PC-9 (cell line): ENCODE measurements around the gene PHOSPHO1. TPM values are rescaled to one million over a fixed set of nuclear protein-coding genes. Genes with fewer than 3 reads are reported as not detected.

ENCODE experiments used
- BruUV-seq: library from RNA; stranded (reverse); fragments of 400-500 nt; replicated peaks from 2 replicates; lab custom pipeline; 2021; lab: Mats Ljungman, UMichigan
- CTCF ChIA-PET: fragments of 300-600 bp; sonication (Branson Sonifier 250); formaldehyde crosslinking; loops from one replicate; lab custom pipeline; 2022; ENCODE audit warnings: antibody characterized with exemption; lab: Charles Lee
- POLR2A ChIA-PET: fragments of 300-600 bp; sonication (Branson Sonifier 250); formaldehyde crosslinking; loops from one replicate; lab custom pipeline; 2022; ENCODE audit warnings: antibody characterized with exemption; ENCODE audit not compliant: unreplicated experiment; lab: Charles Lee
- DNase-seq, 2 experiments: peaks; one replicate each; pipeline versions ENCODE4 v3.0.0 to v3.0.0-alpha.2; 2015 to 2022; ENCODE audit warnings: mixed read lengths in 1 of 2
- H2AFZ ChIP-seq: fragments of 200-600 bp; sonication (generic); 2 replicates; pipeline ENCODE4 v1.8.1; 2017; ENCODE audit warnings: antibody characterized with exemption
- H3F3A ChIP-seq: fragments of 200-600 bp; sonication (generic); 2 replicates; pipeline ENCODE4 v1.8.1; 2017; ENCODE audit warnings: antibody characterized with exemption, mild to moderate bottlenecking, low read depth; ENCODE audit not compliant: insufficient read depth
- H3K27ac ChIP-seq: fragments of 200-600 bp; sonication (generic); 2 replicates; pipeline ENCODE4 v1.6.1; 2016; ENCODE audit warnings: mixed run types
- H3K27me3 ChIP-seq: fragments of 200-600 bp; sonication (generic); 2 replicates; pipeline ENCODE4 v1.6.1; 2016; ENCODE audit warnings: low read depth, mixed run types; ENCODE audit not compliant: insufficient read depth
- H3K36me3 ChIP-seq: fragments of 200-600 bp; sonication (generic); 2 replicates; pipeline ENCODE4 v1.6.1; 2016; ENCODE audit warnings: low read depth, mixed run types
- H3K4me1 ChIP-seq: fragments of 200-600 bp; sonication (generic); replicated peaks from 2 replicates; pipeline ENCODE4 v1.6.1; 2016; ENCODE audit warnings: mixed run types; ENCODE audit not compliant: insufficient read depth
- H3K4me2 ChIP-seq: fragments of 200-600 bp; sonication (generic); 2 replicates; pipeline ENCODE4 v1.6.1; 2017; ENCODE audit warnings: mixed run types
- H3K4me3 ChIP-seq: fragments of 200-600 bp; sonication (generic); 2 replicates; pipeline ENCODE4 v1.6.1; 2016; ENCODE audit warnings: mixed run types
- H3K79me2 ChIP-seq: fragments of 200-600 bp; sonication (generic); 2 replicates; pipeline ENCODE4 v1.6.1; 2017; ENCODE audit warnings: low read depth, mixed run types
- H3K9me2 ChIP-seq: fragments of 200-600 bp; sonication (generic); 2 replicates; pipeline ENCODE4 v1.8.1; 2017; ENCODE audit warnings: mild to moderate bottlenecking; ENCODE audit not compliant: insufficient read depth
- H3K9me3 ChIP-seq: fragments of 200-600 bp; sonication (generic); 2 replicates; pipeline ENCODE4 v1.8.1; 2016; ENCODE audit warnings: low read depth; ENCODE audit not compliant: insufficient read depth
- H4K20me1 ChIP-seq: fragments of 200-600 bp; sonication (generic); 2 replicates; pipeline ENCODE4 v1.8.1; 2017; ENCODE audit not compliant: insufficient read depth
- EZH2 ChIP-seq: fragments of 200-600 bp; sonication (generic); IDR thresholded peaks from 2 replicates; pipeline ENCODE4 v1.8.0; 2017; ENCODE audit warnings: antibody characterized with exemption, low read depth
- intact Hi-C: fragments of 100-400 bp; cut with micrococcal nuclease; formaldehyde crosslinking; loops from one replicate; pipeline ENCODE4 v1.10.0; 2022; ENCODE audit not compliant: unreplicated experiment
- total RNA-seq: library from RNA; stranded (reverse); gene quantifications from 2 replicates; pipeline ENCODE4 v1.2.3, GENCODE V29; 2021
- TF ChIP-seq, protein P1 (sequence below): fragments of 200-600 bp; sonication (generic); conservative IDR thresholded peaks from 2 replicates; pipeline ENCODE4 v1.6.1; 2017; ENCODE audit warnings: mixed run types, antibody characterized with exemption, mild to moderate bottlenecking, moderate library complexity

Gene PHOSPHO1
- total RNA-seq, 1 experiment from 2014 or later: not detected

DNA sequence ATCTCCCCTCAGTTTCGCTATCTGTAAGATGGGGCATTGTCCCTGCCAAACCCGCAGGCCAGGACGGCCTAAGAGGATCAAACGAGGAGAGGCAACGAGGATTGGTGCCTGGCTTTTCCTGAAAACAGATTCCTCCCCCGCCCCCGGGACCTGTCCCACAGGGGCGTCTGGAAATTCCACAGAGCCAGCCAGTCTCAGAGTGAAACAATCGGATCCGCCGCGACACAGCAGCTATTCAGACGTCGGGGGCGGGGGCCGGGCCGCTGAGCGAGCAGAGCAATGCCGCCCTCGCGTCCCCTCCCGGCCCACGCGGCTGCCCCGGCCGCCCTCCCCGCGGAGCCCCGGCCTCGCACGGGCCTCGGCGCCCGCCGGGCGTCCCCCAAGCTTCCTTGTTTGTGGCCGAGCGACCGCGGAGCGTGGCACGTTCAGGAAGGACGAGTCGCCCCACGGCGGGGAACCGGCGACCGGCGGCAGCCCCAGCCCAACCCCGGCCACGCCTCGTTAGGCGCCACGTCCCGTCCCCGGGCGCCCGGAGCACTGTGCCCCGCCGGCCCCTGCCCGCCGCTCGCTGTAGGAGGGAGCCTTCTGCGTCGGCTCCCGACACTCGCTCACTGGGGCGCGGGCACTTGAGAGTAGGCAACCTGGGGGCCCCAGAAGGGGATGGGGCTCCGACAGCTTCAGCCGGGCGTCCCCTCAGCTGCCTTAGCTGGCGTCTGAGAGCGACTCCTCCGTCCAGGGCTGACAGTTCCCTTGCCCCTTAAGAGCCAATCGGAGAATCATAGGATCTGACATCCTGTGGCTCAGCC is 29.6 kb upstream of the PHOSPHO1 start:
- Histone ChIP-seq H3K36me3 (no peaks in the 10 kb centered on the region), H3K9me3 (no peaks in the 10 kb centered on the region), H3K9me2 (no peaks in the 10 kb centered on the region), H3K79me2 (no peaks in the 10 kb centered on the region), H3K4me2 (peak overlapping the region; percentile 81), H3K27me3 (no peaks in the 10 kb centered on the region), H3K4me1 (0 out of 2 replicates have a peak, but pooled peaks cover 3% of the 10 kb centered on the region), H3K4me3 (peak overlapping the region; percentile 58), H4K20me1 (no peaks in the 10 kb centered on the region), H3F3A (peaks cover 10% of the 10 kb centered on the region; the same call in 1 of the 2 replicates), H3K27ac (no peak overlapping the region), H2AFZ (peak overlapping the region; percentile 90)
- peak; percentile 42 to 62 for DNase-seq
- no TSS peak for BruUV-seq
- POLR2A ChIA-PET: no interaction called here
- intact Hi-C loops: no loop called here
- no peak for TF ChIP-seq EZH2
- TF ChIP-seq, protein P1, sequence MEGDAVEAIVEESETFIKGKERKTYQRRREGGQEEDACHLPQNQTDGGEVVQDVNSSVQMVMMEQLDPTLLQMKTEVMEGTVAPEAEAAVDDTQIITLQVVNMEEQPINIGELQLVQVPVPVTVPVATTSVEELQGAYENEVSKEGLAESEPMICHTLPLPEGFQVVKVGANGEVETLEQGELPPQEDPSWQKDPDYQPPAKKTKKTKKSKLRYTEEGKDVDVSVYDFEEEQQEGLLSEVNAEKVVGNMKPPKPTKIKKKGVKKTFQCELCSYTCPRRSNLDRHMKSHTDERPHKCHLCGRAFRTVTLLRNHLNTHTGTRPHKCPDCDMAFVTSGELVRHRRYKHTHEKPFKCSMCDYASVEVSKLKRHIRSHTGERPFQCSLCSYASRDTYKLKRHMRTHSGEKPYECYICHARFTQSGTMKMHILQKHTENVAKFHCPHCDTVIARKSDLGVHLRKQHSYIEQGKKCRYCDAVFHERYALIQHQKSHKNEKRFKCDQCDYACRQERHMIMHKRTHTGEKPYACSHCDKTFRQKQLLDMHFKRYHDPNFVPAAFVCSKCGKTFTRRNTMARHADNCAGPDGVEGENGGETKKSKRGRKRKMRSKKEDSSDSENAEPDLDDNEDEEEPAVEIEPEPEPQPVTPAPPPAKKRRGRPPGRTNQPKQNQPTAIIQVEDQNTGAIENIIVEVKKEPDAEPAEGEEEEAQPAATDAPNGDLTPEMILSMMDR: no peak
- CTCF ChIA-PET: interaction anchor here (0.7 kb wide), 1 partner anchor 143 kb away, joined by 3 read pairs; no protein-coding TSS in a partner anchor

- intact Hi-C loops: no loop called here
- H3K27ac ChIP-seq: no peak overlapping the region
- ChIA-PET POLR2A (no interaction called here), CTCF (no interaction called here)
- H3K4me3 ChIP-seq: peak overlapping the region; percentile 58; the same call in 1 of the 2 replicates
- BruUV-seq: no TSS peak
- no peak for DNase-seq
- H4K20me1 ChIP-seq: no peaks in the 10 kb centered on the region
- H3K4me2 ChIP-seq: peak overlapping the region; percentile 81
- H3K9me3 ChIP-seq: no peaks in the 10 kb centered on the region
- no peaks in the 10 kb centered on the region for H3K27me3 ChIP-seq
- H3K36me3 ChIP-seq: no peaks in the 10 kb centered on the region
- TF ChIP-seq, protein P1: no peak
- TF ChIP-seq EZH2: no peak
- 0 out of 2 replicates have a peak, but pooled peaks cover 3% of the 10 kb centered on the region for H3K4me1 ChIP-seq
- H3F3A ChIP-seq: peaks cover 10% of the 10 kb centered on the region; the same call in 1 of the 2 replicates
- H2AFZ ChIP-seq: peak overlapping the region; percentile 90
- H3K79me2 ChIP-seq: no peaks in the 10 kb centered on the region
- H3K9me2 ChIP-seq: no peaks in the 10 kb centered on the region
These were observed 29.1 kb upstream of the PHOSPHO1 start for GRCh38 chr17:49259663-49260010.

DNA sequence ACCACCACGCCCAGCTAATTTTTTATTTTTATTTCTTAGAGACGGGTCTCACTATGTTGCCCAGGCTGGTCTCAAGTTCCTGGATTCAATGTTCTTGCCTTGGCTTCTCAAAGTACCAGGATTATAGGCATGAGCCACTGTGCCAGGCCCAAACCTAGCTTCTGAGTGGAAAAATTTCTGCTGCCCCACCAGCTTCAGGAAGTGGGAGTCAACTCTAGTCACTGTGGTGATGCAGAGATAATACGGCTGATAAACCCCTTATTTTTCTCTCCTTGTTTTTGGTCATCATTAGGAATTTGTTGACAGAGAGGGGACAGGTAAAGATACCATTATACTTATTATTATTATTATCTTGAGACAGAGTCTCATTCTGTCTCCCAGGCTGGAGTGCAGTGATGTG is 27.8 kb upstream of the PHOSPHO1 start:
- Histone ChIP-seq H3K9me3 (no peaks in the 10 kb centered on the region), H3K4me2 (no peak overlapping the region), H4K20me1 (no peaks in the 10 kb centered on the region), H3K4me1 (0 out of 2 replicates have a peak, but pooled peaks cover 3% of the 10 kb centered on the region), H3K4me3 (no peak overlapping the region), H2AFZ (no peak overlapping the region), H3K27me3 (no peaks in the 10 kb centered on the region), H3K79me2 (no peaks in the 10 kb centered on the region), H3K9me2 (no peaks in the 10 kb centered on the region), H3F3A (peaks cover 10% of the 10 kb centered on the region; the same call in 1 of the 2 replicates), H3K36me3 (no peaks in the 10 kb centered on the region), H3K27ac (no peak overlapping the region)
- no TSS peak for BruUV-seq
- intact Hi-C loops: no loop called here
- no peak for DNase-seq
- ChIA-PET POLR2A (interaction anchor here (0.6 kb wide), 2 partner anchors 9 to 230 kb away, joined by 14 to 31 read pairs; no protein-coding TSS in a partner anchor), CTCF (no interaction called here)
- no peak for TF ChIP-seq EZH2
- TF ChIP-seq, protein P1: no peak
